Testis (tissue), 3 donors: ENCODE measurements around the gene TNFRSF21. TPM values are rescaled to one million over a fixed set of nuclear protein-coding genes. Genes with fewer than 3 reads are reported as not detected.

Experiments
- DNase-seq: peaks from one replicate; pipeline ENCODE4 v3.0.0-alpha.2; 2019
- H3K27ac ChIP-seq, 2 donors: fragments of 200-600 bp; sonication (generic); one replicate each; pipeline ENCODE4 v1.5.1; 2019
- H3K27me3 ChIP-seq: fragments of 200-600 bp; sonication (generic); one replicate; pipeline ENCODE4 v1.5.1; 2019
- H3K36me3 ChIP-seq: fragments of 200-600 bp; sonication (generic); one replicate; pipeline ENCODE4 v1.5.1; 2017; ENCODE audit warnings: low read depth; ENCODE audit errors: missing control alignments
- H3K4me1 ChIP-seq: fragments of 200-600 bp; sonication (generic); one replicate; pipeline ENCODE4 v1.5.1; 2019
- H3K4me3 ChIP-seq, 2 donors: fragments of 200-600 bp; sonication (generic); one replicate each; pipeline ENCODE4 v1.5.1; 2017 to 2019
- H3K9me3 ChIP-seq: fragments of 200-600 bp; sonication (generic); one replicate; pipeline ENCODE4 v1.5.1; 2017
- CTCF ChIP-seq, 3 experiments: fragments of 450-650 bp in 2 of 3; fragments of 200-600 bp in 1 of 3; sonication (generic) in 1 of 3; IDR thresholded peaks; one replicate each; pipeline ENCODE4 v1.5.1; 2016 to 2019; ENCODE audit warnings: antibody characterized with exemption in 3 of 3, mild to moderate bottlenecking in 2 of 3, moderate library complexity in 1 of 3
- POLR2A ChIP-seq: fragments of 450-650 bp; IDR thresholded peaks from one replicate; pipeline ENCODE4 v1.6.1; 2017; ENCODE audit warnings: antibody characterized with exemption, mild to moderate bottlenecking, moderate library complexity
- WGBS, 2 donors: methylation state at CpG; one replicate each; pipeline ENCODE4 v1.1.5; 2018; 5-methylcytosine and 5-hydroxymethylcytosine counted together
- intact Hi-C: fragments of 100-400 bp; cut with DNase I; formaldehyde crosslinking; loops from one replicate; pipeline ENCODE4 v1.15.1; 2023; ENCODE audit warnings: low total_unique reads
- polyA plus RNA-seq: library from polyadenylated mRNA; stranded (reverse); fragments of 350-450 nt; fragmentation: Illumina TruSeq; extraction: RNeasy Lipid Tissue Mini Kit (QIAGEN cat#74804); gene quantifications from one replicate; pipeline ENCODE4 v1.2.3, GENCODE V29; 2014; ENCODE audit warnings: low read depth, low replicate concordance; ENCODE audit not compliant: insufficient read depth
- total RNA-seq, 2 donors: library from RNA; depleted of rRNA; stranded (reverse); fragments of >200 nt; gene quantifications; one replicate each; pipeline ENCODE4 v1.2.3, GENCODE V29; 2016

The TNFRSF21 gene
- total and polyA plus RNA-seq, 3 donors from 2014 or later, result 11.0 to 19.3 (median 17.1) TPM

GRCh38 chr6:47348316-47348863, 38.7 kb upstream of the TNFRSF21 start:
- Histone ChIP-seq H3K9me3 (no peaks in the 10 kb centered on the region), H3K4me1 (no peaks in the 10 kb centered on the region), H3K4me3 (no peak overlapping the region), H3K27me3 (no peaks in the 10 kb centered on the region), H3K36me3 (no peaks in the 10 kb centered on the region), H3K27ac (no peak overlapping the region)
- DNase-seq, result no peak
- 88 to 89% methylated on average over 5 of the region's 5 CpGs for WGBS, 2 donors
- TF ChIP-seq CTCF (IDR thresholded peaks at IDR 0.05), result no peak
- TF ChIP-seq POLR2A, result no peak
- intact Hi-C loops, result no loop called here

GRCh38 chr6:47345761-47346160, 36.1 kb upstream of the TNFRSF21 start:
- 65 to 66% methylated on average over 4 of the region's 4 CpGs for WGBS, 2 donors
- H3K27ac ChIP-seq, result no peak overlapping the region
- no peak for DNase-seq
- no peaks in the 10 kb centered on the region for H3K27me3 ChIP-seq
- no peak for TF ChIP-seq CTCF (IDR thresholded peaks at IDR 0.05)
- no peak for TF ChIP-seq POLR2A
- H3K4me3 ChIP-seq, result no peak overlapping the region
- intact Hi-C loops, result no loop called here
- no peaks in the 10 kb centered on the region for H3K4me1 ChIP-seq
- H3K9me3 ChIP-seq, result no peaks in the 10 kb centered on the region
- no peaks in the 10 kb centered on the region for H3K36me3 ChIP-seq

GRCh38 chr6:47344022-47344421, 34.3 kb upstream of the TNFRSF21 start:
- H3K27me3 ChIP-seq, result no peaks in the 10 kb centered on the region
- intact Hi-C loops, result no loop called here
- H3K4me3 ChIP-seq, result no peak overlapping the region
- no peaks in the 10 kb centered on the region for H3K4me1 ChIP-seq
- TF ChIP-seq CTCF (IDR thresholded peaks at IDR 0.05), result no peak
- no peak for TF ChIP-seq POLR2A
- 47 to 53% methylated on average over 1 of the region's 1 CpG for WGBS, 2 donors
- no peaks in the 10 kb centered on the region for H3K36me3 ChIP-seq
- no peak overlapping the region for H3K27ac ChIP-seq
- DNase-seq, result peak; percentile 21
- no peaks in the 10 kb centered on the region for H3K9me3 ChIP-seq

GRCh38 chr6:47343600-47343999, 33.9 kb upstream of the TNFRSF21 start:
- TF ChIP-seq POLR2A (no peak), CTCF (IDR thresholded peaks at IDR 0.05) (no peak)
- Histone ChIP-seq H3K4me3 (no peak overlapping the region), H3K27me3 (no peaks in the 10 kb centered on the region), H3K36me3 (no peaks in the 10 kb centered on the region), H3K9me3 (no peaks in the 10 kb centered on the region), H3K27ac (no peak overlapping the region), H3K4me1 (no peaks in the 10 kb centered on the region)
- WGBS, 2 donors, result 82 to 86% methylated on average over 4 of the region's 4 CpGs
- DNase-seq, result no peak
- intact Hi-C loops, result no loop called here

- intact Hi-C loops, result no loop called here
- H3K27me3 ChIP-seq, result no peaks in the 10 kb centered on the region
- 74 to 76% methylated on average over 8 of the region's 8 CpGs for WGBS, 2 donors
- no peak overlapping the region for H3K27ac ChIP-seq
- no peaks in the 10 kb centered on the region for H3K4me1 ChIP-seq
- H3K9me3 ChIP-seq, result no peaks in the 10 kb centered on the region
- no peak overlapping the region for H3K4me3 ChIP-seq
- DNase-seq, result no peak
- H3K36me3 ChIP-seq, result no peaks in the 10 kb centered on the region
- TF ChIP-seq CTCF (IDR thresholded peaks at IDR 0.05) (no peak), POLR2A (no peak)
Observed at GRCh38 chr6:47342824-47343223, 33.1 kb upstream of the TNFRSF21 start.
